NCI-H345 treated with DMSO at 0.1 percent for 48 hours (cell line): ENCODE measurements around the gene MLXIPL.
"Not testable (repeated sequence)": the region's sequence is repeated elsewhere in the genome, so short reads cannot be mapped to it uniquely, and the experiment has no call there.

Experiments used
- DNase-seq: peaks from one replicate; lab custom pipeline; 2025; ENCODE audit not compliant: unreplicated experiment; lab: John Stamatoyannopoulos, UW

MLXIPL gene

GRCh38 chr7:73555411-73555982 is 68.8 kb downstream of the MLXIPL start:
- DNase-seq: no peak

GRCh38 chr7:73550093-73550492 is 74.2 kb downstream of the MLXIPL start:
- not testable (repeated sequence) for DNase-seq

GRCh38 chr7:73549176-73549575 is 75.1 kb downstream of the MLXIPL start:
- DNase-seq: no peak

- no peak for DNase-seq
Measured at GRCh38 chr7:73547841-73548240, 76.5 kb downstream of the MLXIPL start.

- no peak for DNase-seq
Measured at GRCh38 chr7:73544678-73545077, 79.6 kb downstream of the MLXIPL start.
